Activated CD4-positive, alpha-beta T cell treated with anti-CD3 and anti-CD28 coated beads for 1 hour (primary cell): Measurements from ENCODE around the gene SAP30L.

ENCODE experiments used
- DNase-seq: peaks from one replicate; pipeline ENCODE4 v3.0.0-alpha.2; 2020

The SAP30L gene, protein sequence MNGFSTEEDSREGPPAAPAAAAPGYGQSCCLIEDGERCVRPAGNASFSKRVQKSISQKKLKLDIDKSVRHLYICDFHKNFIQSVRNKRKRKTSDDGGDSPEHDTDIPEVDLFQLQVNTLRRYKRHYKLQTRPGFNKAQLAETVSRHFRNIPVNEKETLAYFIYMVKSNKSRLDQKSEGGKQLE

DNA sequence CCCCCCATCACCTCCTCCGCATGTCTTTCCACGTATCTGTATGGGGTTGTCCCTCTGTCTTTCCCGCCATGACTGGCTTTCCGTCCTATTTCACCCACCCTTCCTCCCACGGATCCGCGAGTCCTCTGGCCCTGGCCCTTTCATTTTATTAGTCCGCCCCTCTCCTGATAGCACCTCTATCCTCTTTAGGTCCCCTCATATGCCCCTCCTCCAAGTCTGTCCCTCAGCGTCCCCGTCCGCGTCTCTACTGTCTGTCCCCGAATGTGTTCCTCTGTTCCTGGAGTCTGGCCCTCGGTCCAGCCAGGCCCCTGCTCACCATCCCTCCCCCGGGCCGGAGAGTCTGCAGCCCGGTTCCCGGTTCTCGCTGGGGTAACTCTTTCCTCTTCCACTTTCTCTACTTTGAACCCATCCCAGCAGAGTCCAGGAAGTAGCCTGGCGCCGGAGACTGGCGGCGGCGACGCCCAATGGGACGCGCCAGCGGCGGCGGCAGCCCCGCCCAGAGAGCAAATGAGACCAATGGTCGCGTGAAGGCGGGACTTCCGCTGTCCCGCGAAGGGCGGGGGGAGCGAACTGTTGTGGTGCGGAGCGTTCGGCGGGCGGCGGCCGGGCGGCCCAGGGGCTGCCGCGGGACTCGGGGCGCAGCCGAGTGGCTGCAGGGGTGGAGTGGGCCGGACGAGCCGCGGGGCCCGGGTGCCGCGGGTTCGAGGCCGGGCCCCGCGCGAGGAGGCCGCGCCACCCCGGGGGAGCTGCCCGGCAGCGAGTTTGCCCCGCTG lies at the start of gene SAP30L:
Gene SAP30L, plus strand, starts transcription at position 576 of the 773 bp plus-strand sequence. CDS start 608 bp downstream, outside the sequence.
- DNase-seq: peak; percentile 93

DNA sequence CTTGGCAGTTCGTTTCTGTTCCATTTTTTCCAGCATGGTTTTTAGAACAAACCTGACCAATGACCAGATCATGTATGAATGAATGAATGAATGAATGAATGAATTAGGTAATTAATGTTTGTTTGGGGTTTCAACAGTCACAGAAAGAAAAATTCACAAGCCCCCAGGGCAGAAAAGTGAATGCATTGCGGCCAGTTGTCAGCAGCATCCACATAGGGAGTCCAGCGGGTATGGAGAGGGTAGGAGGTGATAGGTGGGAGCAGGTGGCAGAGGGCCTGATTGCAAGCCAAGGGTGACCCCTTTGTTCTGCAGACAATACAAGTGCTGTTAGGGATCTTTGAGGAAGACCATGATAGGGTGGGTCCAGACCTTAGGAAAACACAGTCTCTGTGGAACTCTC lies 49.7 kb upstream of the SAP30L start:
- DNase-seq: no peak

DNA sequence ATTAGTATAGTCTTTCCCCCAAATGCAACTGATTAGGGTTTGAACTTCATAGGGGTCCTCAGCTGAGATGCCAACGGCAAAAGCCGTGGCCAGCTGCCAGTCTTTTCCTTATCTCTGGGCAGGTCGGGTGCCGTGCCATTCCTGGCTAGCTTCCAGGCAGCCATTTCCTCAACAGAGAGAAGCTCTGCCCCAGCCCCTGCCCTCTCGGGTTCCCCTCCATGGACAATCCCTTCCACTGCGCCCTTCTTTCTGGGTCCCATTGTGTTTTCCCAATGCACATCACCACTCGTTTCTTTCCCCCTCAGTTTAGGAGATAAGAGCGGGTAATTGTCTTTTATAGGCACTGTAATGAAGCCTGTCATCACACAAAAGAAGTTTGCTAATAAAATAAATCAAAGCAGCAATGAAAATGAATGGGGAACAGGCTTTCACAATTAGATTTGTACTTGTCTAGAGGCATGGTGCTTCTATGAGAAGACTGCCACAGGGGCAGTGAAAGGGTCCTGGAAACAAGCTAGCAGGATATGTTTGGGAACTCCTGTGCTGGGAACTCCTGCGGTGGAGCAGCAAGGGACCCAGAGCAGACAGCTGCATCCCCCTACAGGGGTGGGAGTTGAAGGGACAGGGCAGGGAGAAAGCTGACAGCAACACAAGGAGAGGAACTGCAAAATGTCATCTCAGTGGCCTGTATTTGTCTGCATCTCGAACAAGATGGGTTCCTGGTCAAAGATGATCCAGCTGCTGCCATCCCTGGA lies 48.0 kb upstream of the SAP30L start:
- no peak for DNase-seq

DNA sequence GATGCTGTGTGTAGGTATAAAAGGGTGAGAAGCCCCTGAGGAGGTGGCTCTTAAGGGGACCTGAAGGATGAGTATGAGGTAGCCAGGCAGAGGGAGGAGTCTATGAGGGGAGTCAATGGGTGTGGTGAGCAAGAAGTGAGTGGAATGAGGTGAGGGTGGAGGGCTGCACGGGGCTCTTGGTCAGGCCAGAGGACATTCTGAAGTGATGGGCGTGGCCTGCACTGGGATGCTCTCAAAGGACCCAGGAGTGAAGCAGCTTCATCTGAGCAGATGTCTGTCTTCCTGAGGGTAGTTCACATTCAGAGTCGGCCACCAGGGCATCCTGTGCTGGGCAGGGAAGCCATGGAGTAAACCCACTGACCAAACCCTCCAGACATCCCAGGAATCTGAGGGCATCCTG lies 45.1 kb upstream of the SAP30L start:
- no peak for DNase-seq

DNA sequence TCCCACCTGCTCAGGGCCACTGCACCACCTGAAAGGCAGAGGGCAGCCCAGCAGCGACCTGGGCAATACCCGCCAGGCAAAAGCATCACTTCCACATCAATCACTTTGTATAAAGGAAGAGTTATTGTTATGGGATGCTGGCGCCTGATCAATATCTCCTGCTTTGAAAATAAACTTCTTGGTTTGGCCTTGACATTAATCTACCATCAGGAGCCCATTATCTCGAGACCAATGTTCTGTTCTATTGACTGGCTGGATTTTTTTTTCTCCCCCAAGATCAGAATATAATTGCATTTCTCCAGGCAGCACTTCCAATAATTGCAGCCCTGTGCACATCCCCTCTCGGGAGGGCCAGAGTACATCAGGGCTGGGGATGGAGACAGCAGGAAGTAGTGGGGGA lies 44.4 kb upstream of the SAP30L start:
- DNase-seq: no peak

DNA sequence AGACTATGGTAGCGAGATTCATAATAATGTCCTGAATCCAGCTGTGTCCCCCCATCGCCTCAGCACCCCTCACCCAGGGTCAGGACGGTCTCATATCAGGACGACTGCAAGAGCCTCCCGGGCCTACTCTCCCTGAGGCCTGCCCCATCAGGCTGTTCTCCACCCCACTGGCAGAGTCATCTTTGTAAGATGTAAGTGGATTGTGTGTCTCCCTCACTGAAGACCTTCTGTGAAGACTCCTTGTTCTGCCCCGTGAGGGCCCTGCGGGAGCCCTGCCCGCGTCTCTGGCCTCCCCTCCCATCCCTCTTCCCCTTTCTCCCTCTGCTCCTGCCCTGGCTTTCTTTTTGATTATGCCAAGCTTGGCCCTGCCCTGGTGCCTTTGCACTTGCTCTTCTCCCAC lies 43.9 kb upstream of the SAP30L start:
- DNase-seq: no peak

DNA sequence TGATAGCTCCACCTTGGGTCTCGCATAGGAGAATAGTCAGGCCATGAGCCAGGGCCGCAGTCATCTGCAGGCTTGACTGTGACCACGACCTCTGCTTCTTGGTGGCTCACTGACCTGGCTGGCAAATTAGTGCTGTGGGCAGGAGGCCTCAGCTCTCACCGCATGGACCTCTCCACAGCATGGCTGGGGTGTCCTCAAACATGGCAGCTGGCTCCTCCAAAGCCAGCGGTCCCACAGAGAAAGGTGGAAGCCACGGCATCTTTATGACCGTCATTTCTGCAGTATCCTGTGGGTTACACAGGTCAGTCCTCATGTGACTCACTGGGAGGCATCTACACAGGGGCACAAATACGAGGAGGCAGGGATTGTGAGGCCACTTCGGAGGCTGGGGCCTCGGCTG lies 43.2 kb upstream of the SAP30L start:
- no peak for DNase-seq

DNA sequence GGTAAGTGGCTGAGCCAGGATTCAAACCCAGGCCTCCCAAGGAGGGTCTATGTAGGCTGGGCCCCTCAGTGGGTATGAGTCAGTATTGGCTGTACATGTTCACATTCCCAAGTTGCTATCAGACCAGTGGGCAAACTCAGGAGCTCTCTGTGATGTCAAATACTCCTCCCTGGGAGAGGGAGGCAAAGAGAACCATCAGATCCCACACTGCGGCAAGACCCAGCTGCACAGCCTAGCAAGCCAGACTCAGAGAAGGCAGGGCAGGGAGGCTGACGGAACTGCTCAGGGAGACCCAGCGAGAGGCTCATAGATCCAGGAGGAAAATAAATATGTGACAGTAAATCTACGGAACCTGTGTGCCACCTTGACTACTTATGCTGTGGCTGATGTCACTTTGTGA lies 42.6 kb upstream of the SAP30L start:
- no peak for DNase-seq

DNA sequence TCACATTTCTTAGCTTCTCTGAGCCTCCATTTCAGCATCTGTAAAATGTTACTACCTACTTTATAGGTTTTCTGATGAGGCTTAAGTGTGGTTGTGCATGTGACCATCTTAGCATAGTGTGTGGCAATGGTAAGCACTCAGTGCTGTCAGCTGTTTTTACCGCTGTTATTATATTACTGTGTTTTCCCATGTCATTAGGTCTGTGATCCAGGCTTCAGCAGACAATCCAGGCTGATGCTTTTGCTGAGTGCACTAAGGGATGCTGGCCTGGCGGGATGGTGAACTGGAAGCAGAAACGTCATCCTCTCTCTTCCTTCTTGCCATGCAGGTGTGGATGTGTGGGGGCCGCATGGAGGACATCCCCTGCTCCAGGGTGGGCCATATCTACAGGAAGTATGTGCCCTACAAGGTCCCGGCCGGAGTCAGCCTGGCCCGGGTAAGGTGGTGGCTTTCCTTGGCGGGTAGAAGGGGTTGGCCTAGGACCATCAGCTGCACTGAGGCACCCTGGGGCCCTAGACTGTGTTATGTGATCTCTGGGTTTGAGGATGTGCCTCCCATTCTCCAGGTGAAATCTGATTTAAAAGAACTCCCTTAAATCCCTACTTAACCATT lies 41.9 kb upstream of the SAP30L start:
- DNase-seq: no peak

DNA sequence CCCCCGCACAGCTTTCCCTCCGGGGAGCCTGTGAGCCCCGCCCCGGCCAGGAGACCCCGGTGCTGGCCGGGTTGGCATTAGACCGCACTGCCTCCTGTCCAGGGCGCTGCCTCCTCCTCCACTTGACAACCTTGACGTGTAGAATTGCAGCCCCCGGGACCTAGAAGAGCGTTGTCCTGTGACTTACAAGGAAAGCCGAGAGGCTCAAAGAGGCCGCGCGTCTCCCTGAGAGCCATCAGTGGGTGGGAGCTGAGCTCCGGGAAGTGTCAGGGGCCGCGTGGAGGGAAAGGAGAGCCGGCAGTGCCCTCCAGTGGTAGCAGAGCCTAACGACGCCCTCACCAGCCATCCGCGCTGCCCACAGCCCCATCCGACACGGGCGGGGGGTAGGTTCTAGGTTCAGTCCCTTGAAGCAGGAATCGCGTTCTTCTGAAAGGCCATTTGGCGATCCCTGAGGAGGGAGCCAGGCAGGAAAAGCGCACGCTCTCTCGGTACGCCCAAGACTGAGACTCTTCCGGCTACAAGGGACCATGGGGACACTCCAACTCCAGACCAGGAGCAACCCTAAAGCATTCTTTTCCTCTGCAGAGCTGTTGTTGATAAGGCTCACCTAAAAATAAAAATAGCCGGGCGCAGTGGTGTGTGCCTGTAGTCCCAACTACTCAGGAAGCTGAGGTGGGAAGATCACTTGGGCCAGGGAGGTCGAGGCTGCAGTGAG lies 40.6 kb upstream of the SAP30L start:
- peak; percentile 48 for DNase-seq

DNA sequence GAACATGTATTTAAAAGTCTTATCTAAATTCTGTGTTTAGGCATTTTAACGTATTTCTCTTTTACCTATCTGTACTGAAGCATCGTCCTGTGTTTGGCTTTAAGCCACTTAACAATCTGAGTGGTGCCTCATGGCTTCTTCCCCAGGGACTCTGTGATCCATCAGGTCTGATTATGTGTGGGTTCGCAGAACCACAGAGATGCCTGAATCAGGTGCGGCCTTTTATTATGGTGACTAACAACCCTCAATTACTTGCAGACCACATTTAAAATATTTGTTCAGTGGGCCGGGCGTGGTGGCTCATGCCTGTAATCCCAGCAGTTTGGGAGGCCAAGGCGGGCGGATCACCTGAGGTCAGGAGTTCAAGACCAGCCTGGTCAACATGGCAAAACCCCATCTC lies 39.6 kb upstream of the SAP30L start:
- DNase-seq: no peak

DNA sequence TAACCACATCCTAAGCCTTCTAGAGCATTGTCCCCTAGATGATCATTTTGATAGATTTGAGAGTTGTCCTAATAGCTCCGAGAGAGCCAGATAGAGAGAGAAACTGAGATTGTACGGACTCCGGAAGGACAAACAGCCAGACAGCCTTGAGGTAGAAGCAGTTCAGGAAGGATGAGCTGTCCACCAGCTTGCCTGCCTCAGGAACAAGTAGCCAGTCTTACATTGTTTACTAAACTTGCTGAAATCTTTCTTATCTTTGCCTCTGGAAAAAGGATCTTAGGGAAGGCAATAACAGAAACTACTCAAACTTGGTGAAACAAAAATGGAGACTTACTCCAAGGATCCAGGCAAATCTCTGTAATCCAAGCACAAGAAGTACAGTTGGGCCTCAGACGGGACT lies 39.0 kb upstream of the SAP30L start:
- DNase-seq: no peak

DNA sequence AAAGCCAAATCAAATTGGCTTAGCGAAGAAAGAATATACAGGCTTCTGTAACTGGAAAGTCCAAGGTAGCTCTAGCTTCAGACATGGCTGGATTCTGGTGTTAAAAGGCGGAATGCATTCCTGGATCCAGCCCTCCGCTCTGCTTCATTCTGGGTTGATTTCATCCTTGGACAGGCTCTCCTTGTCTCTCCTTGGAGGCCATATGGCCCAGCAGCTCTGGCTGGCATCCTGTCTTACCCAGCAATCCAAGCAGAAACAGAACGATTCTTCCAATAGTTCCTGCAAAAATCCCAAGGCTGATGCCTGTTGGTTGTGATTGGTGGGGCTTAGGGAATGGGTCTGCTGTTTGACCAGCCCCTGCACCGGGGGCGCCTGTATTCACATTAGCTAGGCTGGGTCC lies 37.0 kb upstream of the SAP30L start:
- DNase-seq: no peak

DNA sequence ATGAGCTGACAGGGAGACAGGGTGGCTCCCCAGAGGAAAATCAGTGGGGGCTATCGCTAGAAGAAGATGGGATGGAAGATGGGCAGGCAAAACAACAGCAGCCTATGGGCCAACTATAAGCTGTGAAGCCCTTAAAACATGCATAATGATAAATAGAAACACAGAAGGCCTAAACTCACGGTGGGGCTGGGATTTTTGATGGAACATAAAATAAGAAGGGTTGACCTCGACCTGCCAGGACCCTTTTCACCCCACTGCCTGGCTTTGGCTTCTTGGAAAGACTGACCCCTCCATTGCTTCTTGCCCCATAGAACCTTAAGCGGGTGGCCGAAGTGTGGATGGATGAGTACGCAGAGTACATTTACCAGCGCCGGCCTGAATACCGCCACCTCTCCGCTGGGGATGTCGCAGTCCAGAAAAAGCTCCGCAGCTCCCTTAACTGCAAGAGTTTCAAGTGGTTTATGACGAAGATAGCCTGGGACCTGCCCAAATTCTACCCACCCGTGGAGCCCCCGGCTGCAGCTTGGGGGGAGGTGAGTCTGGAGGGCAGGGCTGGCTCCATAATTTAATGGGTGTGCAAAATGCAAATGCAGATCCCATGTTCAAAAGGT lies 36.5 kb upstream of the SAP30L start:
- no peak for DNase-seq

DNA sequence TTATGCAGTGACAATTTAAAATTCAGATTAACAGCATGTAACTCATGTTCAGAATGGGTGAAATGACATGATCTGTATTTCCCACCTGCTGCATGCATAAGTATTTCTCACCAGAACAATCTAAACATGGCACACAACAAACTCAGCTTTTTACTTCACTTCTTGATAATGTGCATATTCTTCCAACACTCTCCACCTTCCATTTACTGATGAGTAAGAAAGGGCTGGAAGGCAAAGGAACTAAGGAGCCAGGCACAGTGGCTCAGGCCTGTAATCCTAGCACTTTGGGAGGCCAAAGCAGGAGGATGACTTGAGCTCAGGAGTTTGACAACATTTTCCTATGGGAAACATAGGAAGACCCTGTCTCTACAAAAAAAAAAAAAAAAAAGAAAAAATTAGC lies 35.8 kb upstream of the SAP30L start:
- DNase-seq: no peak

DNA sequence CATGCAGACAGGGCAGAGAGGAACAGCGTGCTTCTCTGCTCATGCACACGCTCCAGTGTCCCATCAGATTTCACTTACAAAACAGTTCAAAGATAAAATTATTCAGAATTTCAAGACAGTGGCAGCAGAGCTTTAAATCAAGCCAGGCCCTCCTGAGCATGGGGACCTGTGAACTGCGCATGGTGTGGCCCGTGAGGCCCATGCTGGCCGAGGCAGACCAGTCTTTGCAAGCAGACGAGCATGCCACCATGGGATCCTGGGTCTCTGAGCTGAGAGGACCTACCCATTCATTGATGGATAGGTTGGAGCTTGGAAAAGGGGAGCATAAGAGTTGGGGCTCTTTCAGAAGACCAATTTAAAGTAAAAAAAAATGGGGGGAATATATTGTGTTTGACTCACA lies 35.0 kb upstream of the SAP30L start:
- no peak for DNase-seq

DNA sequence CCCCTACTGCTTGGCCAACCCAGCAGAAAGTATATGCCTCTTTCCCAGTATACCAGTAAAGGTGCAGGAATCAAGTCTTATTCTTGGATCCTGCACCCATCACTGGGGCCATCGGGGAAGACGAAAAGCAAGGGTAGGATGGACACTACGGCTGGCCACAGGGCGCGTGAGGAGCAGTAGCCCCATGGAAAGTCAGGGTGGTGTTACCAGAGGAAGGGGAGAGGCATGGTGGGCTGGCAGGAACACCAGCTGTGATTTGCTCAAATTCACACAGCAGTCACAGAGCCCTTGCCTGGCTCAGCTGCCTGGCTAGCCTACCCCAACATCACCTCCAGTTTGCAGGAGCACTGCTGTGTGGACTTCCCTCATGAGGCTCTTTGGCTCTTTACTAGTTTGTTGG lies 34.5 kb upstream of the SAP30L start:
- DNase-seq: no peak

DNA sequence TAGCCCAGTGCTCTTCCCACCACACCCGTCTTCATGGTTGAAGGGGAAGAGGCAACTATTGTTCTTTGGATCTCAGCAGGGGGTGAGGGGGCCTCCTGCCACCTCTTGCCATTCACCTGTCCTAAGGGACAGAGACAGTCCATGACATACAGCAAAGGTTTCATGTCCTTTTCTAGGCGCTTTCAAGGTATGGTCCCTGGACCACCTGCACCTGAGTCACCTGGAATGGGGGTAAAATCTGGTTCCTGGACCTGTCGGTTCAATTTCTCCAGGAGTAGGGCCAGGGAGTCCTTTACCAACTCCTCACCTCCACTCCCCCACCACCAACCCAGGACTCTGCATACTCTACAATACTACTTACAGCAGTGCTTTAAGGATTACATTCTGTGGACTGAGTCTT lies 33.5 kb upstream of the SAP30L start:
- no peak for DNase-seq

DNA sequence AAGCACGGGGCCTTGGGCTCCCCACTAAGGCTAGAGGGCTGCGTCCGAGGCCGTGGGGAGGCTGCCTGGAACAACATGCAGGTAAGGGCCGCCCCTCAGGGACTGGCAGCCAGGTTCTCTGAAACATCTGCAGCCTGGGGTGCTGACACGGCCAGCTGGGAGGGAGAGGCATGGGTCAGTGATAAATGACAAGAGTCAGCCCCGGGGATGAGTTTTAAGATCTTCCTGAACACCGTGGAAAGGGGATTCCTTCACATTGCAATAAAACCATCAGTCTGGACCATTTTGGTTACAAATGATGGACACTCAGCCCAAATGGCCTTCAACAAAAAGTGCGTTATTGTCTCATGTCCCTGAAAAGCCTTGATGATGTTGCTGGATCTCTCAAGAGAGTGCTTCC lies 32.9 kb upstream of the SAP30L start:
- DNase-seq: no peak

DNA sequence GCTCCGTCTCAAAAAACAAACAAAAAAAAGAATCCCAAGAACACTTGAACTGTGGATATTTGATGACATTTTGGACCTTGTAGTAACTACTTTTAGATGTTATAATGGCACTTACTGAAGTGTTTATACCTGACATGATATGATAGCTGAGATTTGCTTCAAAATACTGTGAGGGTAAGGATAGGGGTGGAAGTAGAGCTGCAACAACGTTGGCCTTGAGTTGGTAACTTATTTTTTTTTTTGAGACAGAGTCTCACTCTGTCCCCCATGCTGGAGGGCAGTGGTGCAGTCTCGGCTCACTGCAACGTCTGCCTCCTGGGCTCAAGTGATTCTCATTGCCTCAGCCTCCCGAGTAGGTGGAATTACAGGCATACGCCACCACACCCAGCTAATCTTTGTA lies 30.7 kb upstream of the SAP30L start:
- no peak for DNase-seq

DNA sequence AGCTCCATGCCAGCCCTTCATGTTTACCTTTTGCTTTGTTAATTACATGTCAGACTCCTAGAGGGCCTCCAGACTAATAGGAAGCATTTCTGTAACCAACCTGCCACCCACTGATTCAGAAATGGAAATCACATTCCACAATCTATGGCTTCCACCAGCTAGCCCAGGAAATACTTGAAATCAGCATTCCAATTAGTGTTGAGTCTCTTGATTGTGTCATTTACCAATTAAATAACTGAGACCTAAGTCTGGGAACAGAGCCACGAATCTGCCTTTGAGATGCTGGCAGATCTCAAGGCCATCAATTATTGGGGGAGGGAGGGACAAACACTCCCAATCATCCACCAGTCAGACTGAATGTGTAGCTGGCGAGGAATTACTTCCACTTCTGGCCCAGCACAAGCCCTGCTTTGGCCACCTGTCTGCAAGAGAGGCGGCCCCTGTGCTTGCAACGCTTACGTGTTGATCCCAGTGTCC lies 27.4 kb upstream of the SAP30L start:
- DNase-seq: no peak

DNA sequence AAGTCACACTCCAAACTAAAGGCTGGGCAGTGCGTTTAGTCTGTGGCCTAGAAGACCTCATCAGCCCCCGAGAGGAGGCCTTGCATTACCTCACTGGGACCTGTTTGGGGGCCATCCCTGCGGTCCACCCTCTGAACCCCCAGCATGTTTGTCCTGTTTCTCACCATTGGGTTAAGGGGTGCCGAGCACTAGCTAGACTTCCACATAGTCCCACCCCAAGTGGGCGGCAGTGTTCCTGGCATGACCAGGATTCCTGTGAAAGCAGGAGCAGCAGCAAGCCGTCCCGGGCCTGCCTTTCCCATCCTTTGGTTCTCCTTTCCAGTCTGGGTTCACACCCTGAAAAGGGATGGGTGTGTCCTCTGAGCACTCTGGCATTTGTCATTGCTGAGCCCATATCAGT lies 26.6 kb upstream of the SAP30L start:
- no peak for DNase-seq

DNA sequence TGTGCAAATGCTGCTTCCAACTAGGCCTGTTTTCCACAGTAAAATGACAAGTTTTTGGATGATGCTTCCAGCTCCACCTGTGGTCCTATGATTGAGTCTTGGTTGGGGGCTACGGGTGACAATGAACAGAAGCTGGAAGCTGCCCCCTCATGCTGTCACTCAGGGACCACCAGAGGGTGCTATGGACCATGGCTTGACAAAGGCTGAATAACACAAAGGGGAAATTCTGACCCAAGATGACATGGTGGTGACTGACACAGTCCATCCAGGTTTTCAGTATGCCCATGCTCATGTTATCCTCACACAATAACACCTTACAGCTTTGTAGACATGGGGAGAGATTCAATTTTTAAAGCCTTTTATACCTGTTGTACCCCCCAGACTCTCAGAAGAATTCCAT lies 23.9 kb upstream of the SAP30L start:
- no peak for DNase-seq
